GM21786 (cell line): ENCODE results near the gene MAN2A2.
"Not testable (repeated sequence)": the region's sequence is repeated elsewhere in the genome, so short reads cannot be mapped to it uniquely, and the experiment has no call there.

Experiments used
- ATAC-seq: cut with Tn5 transposase; IDR thresholded peaks from one replicate; pipeline ENCODE4 v1.9.1; 2021; ENCODE audit not compliant: unreplicated experiment

The MAN2A2 gene

DNA sequence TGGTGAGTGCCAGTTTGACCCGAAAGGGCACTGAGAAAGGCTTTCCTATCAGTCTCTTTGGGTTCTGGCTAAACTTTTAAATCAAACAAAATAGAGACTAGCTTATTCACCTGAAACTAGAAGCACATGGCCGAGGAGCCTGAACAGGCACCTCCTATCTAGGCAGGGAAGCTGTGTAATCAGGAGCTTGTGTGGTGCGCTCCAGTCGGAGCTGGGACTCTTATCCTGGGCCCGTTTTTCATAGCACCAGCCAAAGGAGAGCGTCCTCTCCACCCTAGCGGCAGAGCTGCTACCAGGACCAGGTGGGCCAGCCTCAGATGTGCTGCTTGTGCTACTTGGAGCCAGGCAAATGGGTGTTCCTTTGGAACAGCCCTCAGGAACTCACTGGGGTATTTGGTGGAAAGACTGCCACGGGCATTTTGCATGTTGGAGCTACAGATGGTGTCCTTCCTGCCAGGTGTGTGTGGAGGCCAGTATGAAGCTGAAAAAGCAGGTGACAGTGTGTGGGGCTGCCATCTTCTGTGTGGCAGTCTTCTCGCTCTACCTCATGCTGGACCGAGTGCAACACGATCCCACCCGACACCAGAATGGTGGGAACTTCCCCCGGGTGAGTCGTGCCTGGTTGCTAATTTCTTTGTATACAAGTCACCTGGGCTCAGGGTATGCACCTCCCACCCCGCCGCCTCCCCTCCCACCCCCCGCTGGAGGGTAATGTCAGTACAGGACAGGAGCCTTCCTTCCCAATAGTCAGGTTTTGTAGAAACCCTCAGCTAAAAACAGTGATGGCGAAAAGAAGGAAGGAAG, 833 bp downstream of the MAN2A2 start:
- no peak for ATAC-seq

DNA sequence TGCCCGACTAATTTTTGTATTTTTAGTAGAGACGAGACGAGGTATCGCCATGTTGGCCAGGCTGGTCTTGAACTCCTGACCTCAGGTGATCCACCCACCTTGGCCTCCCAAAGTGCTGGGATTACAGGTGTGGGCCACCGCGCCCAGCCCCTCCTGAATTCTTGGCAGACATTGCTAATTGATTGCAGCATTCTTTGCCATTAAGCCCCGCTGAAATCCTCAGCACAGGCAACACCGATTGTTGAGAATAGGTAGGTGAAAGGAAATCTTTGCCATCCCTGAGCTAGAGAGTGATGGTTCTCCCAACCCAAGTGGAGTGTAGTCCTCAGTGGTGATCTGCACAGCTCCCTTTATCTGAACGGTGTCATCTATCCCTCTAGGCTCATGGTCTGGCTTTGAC, 1.6 kb downstream of the MAN2A2 start:
- no peak for ATAC-seq

DNA sequence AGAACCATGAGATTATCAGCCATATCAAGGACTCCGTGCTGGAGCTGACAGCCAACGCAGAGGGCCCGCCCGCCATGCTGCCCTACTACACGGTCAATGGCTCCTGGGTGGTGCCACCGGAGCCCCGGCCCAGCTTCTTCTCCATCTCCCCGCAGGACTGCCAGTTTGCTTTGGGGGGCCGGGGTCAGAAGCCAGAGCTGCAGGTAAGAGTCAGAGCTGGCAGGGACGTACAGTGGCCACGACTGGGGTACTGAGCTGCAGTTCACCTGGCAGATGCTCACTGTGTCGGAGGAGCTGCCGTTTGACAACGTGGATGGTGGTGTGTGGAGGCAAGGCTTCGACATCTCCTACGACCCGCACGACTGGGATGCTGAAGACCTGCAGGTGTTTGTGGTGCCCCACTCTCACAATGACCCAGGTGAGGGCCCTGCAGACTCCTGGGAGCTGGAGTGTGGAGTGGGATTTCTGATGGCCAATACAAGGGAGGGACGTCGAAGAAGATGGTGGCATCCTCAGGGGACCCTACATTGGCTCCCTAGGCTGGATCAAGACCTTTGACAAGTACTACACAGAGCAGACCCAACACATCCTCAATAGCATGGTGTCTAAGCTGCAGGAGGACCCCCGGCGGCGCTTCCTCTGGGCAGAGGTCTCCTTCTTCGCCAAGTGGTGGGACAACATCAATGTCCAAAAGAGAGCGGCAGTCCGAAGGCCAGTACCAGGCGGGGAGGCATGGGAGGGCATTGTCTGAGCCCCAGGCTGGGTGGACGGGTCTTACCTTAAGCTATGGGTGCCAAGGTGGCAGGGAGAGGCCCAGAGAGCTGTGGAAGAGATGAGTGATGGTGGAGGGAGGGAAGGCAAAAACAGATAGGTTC, 2.4 kb downstream of the MAN2A2 start:
- no peak for ATAC-seq

DNA sequence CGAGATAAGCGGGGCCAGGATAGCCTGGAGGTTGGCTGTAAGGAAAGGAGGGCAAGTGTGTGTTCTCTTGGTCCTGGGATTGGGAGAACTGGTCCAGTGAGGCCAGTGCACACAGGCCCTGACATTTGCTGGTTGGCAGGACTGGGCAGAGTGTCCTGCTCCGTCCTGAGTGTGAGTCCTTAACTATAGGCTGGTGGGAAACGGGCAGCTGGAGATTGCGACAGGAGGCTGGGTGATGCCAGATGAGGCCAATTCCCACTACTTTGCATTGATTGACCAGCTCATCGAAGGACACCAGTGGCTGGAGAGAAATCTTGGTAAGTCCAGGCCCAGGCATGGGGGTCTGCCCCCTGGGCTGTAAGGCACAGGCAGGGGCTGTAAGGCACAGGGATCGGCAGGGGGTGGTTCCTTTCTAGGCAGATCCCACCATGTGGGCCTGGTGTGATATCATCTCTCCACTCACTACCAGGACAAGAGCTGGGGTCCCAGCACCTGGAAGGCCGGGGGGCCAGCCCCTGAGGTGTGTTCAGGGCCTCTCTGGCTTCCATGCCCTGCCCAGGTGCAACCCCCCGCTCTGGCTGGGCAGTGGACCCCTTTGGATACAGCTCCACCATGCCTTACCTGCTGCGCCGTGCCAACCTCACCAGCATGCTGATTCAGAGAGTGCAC, 3.2 kb downstream of the MAN2A2 start:
- ATAC-seq = no peak

DNA sequence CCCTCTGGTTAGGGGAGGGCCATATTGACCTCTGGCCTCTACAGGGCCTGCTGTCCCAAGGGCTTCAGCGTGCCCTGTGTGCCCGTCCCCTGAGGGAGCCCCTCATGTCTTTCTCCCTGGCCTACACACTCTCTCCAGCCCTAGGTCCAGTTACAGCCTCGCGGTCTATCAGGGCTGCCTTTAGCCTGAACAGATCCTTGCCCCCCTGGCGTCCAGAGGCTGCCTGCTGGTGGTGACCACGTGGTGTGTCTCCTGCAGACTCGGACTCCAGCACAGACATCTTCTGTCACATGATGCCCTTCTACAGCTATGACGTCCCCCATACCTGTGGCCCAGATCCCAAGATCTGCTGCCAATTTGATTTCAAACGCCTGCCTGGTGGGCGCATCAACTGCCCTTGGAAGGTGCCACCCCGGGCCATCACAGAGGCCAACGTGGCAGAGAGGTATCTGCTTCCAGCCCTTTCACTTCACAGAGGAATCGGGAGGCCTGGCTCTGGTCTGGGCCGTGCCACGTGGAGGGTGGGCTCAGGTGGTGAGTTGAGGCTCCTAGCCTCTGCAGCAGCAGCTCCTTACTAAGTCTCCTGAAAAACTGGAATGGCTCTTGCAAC, 4.1 kb downstream of the MAN2A2 start:
- no peak for ATAC-seq

DNA sequence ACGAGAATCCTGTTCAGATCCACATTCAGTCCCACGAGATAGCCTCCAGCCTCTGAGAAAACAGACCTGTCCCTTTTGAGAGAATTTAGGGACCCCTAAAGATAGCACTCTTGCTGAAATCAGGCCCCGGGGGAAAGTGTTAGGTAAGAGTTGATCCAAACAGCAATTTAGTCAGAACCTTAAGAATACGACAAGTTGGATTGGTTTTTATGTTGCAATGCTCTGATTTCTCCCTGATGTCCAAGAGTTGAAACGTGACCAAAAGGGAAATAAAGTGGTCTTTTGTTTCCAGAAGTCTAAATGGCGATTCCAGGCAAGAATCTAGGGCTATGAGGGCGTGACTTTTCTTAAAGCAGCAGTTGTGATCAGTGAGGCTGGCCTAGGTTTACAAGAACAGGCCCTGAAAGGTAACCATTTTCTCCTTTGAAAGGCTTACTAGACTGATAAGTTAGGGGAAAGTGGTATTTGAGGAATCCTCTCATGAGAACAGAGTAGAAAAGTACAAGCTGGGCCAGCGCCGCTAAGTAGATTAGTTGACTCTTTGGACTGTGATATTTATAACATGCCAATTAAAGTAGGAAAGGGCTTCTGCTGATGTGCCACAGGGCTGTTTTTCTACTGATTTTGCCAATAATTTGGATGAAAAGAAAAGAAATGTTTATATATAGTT, 4.9 kb downstream of the MAN2A2 start:
- ATAC-seq = no peak

DNA sequence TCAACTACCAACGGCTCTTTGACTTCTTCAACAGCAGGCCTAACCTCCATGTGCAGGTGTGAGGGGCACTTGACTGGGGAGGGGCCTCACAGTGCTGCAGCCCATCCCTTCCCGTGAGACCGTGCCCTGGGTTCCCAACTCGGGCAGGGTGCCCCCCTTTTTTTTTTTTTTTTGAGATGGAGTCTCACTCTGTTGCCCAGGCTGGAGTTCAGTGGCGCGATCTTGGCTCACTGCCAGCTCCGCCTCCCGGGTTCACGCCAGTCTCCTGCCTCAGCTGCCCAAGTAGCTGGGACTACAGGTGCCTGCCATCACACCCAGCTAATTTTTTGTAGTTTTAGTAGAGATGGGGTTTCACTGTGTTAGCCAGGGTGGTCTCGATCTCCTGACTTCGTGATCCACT, 6.3 kb downstream of the MAN2A2 start:
- not testable (repeated sequence) for ATAC-seq

DNA sequence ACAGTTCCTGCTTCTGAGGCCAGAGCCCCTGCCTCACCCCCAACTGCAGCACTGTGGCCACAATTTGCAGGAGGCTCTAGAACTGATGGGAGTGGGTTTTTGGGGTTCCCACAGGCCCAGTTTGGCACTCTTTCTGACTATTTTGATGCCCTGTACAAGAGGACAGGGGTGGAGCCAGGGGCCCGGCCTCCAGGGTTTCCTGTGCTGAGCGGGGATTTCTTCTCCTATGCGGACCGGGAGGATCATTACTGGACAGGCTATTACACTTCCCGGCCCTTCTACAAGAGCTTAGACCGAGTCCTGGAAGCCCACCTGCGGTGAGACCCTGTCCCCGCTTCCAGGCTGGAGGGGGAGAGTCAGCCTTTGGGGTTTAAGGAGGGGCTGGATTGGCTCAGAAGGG, 6.9 kb downstream of the MAN2A2 start:
- no peak for ATAC-seq

DNA sequence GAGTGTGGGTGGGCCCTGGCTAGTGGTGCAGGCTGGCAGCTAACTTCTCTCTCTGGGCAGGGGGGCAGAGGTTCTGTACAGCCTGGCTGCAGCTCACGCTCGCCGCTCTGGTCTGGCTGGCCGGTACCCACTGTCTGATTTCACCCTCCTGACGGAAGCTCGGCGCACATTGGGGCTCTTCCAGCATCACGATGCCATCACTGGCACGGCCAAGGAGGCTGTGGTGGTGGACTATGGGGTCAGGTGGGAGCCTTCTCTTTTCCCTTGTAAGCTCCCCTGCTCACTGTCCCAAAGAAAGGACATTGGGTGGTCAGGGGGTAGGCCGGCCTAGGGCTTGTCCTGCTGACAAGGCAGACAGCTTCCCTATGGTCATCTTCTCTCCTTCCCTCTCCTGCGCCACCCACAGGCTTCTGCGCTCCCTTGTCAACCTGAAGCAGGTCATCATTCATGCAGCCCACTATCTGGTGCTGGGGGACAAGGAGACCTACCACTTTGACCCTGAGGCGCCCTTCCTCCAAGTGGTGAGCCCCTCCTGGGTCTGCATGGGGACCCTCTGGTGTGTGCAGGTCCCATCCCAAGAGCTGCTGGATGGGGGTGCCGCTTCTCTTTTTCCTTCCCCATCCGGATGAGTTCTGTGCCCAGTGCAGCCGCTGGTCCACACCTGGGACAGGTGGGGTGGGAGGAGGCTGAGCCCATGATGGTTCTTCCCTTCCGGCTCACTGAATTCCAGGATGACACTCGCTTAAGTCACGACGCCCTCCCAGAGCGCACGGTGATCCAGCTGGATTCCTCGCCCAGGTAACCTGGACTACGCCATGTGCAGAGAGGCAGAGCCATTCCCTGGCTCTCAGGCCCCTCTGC, 7.6 kb downstream of the MAN2A2 start:
- no peak for ATAC-seq

DNA sequence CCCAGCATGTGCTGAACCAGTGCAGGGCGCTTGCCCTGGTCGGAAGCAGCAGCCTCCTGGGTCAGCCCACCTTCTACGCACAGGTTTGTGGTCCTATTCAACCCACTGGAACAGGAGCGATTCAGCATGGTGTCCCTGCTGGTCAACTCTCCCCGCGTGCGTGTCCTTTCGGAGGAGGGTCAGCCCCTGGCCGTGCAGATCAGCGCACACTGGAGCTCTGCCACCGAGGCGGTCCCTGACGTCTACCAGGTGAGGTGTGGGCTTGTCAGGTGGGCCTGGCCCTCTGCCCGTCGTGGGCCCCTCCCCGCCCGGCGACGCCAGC, 8.2 kb downstream of the MAN2A2 start:
- no peak for ATAC-seq

DNA sequence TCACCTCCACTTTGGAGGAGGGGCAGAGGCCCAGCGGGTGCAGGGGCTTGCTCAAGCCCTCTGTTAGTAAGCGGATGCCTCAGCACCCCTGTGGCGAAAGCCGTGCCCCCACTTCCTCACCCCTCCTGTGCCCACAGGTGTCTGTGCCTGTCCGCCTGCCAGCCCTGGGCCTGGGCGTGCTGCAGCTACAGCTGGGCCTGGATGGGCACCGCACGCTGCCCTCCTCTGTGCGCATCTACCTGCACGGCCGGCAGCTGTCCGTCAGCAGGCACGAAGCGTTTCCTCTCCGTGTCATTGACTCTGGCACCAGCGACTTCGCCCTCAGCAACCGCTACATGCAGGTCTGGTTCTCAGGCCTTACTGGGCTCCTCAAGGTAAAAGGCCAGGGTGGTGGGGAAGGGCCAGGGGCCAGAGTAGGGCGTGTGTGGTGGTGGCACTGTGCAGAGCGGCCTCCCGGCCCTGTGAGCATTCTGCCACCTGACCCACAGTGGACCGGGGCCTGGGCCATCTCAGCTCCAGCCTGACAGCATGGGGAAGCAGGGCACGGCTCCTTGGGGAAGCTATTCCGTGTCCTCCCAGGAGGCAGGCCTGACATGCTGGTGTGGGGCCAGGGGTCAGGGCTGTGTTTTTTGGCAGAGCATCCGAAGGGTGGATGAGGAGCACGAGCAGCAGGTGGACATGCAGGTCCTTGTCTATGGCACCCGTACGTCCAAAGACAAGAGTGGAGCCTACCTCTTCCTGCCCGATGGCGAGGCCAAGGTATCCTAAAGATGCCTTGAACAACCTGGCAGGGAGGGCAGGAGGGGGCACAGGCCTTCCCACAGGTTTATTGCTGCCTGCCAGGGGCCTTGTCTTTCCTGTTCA, 9.0 kb downstream of the MAN2A2 start:
- no peak for ATAC-seq

DNA sequence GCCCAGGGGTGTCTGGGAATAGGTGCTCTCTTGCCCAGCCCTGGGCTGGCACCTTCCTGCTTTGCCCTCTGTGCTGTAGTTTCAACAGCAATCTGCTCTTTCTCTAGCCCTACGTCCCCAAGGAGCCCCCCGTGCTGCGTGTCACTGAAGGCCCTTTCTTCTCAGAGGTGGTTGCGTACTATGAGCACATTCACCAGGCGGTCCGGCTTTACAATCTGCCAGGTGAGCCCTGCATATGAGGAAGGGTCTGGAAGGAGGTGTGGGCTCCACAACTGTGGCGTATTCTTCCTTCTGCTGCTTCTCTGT, 9.6 kb downstream of the MAN2A2 start:
- no peak for ATAC-seq

DNA sequence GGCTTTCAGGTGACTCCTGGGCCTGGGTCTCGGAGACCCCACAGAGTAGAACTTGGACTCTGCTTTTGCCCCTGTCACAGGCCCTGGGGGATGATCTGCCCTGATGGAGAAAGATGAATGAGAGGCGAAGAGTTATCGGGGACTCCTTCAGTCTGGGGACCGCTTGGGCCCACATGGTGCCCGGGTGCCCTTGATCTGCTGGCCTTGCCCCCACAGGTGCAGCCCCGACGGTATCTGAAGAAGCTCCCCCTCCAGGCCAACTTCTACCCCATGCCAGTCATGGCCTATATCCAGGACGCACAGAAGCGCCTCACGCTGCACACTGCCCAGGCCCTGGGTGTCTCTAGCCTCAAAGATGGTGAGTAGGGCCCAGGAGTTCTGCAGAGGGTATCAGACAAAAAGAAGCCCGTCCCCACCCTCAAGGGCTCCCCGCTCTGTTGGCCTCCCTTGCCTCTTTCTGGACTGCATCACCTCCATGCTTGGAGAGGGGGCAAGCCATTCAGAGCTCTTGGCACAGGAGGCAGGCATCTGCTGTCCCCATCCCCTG, 10.4 kb downstream of the MAN2A2 start:
- ATAC-seq = no peak

DNA sequence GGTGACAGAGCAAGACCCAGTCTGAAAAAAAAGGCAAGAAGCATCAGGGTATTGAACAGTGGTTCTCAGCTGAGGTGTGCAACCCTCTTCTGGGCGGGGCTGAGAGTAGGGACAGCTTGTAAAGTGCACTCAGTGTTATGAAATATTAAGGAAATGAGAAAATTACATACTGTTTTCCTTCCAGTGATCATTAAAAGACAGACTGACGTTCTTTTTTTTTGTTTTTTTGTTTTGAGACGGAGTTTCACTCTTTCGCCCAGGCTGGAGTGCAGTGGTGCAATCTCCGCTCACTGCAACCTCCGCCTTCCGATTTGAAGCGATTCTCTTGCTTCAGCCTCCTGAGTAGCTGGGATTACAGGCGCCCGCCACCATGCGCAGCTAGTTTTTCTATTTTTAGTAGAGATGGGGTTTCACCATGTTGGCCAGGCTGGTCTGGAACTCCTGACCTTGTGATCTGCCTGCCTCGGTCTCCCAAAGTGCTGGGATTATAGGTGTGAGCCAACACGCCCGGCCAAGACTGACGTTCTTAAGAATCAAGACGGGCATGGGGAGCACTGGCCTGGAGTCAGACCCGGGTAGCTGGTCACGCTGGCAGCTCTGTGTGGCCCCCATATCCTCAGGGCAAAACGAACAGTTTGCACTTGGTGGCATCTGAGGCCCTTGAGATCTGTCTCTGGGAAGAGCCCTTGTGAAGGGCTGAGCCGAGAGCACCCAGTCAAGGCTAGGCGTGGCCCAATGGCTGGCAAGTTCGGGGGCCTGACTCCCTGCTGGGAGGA, 11.4 kb downstream of the MAN2A2 start:
- ATAC-seq = no peak

DNA sequence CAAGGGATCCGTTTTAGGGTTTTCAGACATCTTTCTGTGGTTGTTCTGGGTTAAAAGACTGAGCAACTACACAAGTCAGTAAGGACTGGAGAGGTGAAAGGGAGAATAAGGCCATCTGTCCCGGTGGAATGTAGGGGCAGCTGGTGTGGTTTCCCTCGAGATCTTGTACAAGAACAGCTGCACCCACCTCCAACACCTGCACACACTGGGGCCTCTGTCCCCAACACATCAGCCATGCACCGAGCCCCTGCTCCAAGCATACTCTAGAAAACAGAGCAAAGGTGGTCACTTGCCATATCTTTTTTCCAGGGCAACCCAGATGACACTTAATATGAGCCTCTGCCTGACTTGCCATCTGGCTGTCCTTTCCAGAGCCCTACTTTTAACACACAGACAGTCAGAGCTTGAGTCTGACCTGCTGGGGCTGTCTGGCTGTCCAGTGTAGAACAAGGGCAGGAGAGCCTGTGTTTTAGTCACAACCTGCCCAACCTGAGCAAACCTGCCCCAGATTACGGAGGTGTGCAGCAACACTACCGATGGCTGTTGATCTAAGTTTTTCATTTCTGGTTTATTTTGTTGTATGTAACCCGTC, 12.2 kb downstream of the MAN2A2 start:
- ATAC-seq = no peak

DNA sequence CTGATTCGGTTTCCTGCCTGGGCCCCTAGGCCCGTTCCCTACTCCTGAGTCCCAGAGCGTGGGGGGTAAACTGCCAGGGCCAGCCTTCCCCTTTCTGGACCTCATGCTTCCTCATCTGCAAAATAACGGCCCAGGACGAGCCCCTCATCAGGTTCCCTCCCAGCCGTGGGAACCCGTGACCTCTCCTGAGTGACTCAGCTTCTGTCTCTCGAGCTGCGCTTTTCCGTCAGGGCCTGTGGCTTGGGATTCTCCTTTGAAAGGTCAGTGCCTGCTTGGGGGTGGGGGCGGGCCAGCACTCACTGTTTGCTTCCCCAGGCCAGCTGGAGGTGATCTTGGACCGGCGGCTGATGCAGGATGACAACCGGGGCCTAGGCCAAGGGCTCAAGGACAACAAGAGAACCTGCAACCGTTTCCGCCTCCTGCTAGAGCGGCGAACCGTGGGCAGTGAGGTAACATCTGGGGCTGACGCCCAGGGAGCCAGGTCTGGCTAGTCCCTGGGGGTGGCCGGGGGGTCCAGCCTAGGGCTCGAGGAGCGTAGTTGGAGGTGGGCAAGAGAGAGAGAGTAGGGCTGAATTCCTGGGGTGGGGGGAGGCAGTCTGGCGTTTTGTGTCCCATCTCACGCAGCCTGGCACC, 12.8 kb downstream of the MAN2A2 start:
- no peak for ATAC-seq

DNA sequence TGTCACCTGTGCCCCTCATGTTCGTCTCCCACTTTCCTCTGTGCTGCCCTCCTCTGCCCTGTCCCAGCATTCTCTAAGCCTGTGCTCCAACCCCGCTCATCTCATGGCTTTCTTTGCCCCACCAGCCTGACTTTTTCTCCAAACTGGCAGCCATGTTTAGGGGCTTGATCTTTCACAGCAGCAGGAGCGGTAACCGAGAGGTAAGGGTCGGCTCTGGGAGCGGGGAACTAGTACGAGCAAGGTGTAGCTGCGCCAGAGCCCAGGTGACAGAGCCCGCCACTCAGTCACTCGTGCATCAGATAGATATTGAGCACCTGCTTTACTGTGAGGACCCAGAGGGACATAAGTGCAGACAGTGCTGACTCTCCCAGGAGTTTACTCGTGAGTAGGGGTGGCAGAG, 13.4 kb downstream of the MAN2A2 start:
- no peak for ATAC-seq
